K562 (cell line): ENCODE results near the gene JAG2. TPM values are rescaled to one million over a fixed set of nuclear protein-coding genes. Genes with fewer than 3 reads are reported as not detected.

Experiments
- CCNT2 ChIP-seq: IDR thresholded peaks from 2 replicates; pipeline ENCODE4 v1.6.1; 2011; ENCODE audit warnings: borderline replicate concordance, low read depth, mild to moderate bottlenecking, moderate library complexity, mixed read lengths, low read length; ENCODE audit not compliant: insufficient read length; ENCODE audit errors: extremely low read depth
- CTBP1 ChIP-seq: fragments of 450-650 bp; IDR thresholded peaks from 2 replicates; pipeline ENCODE4 v1.6.1; 2016; ENCODE audit warnings: borderline replicate concordance
- EP400 ChIP-seq: fragments of 450-650 bp; IDR thresholded peaks from 2 replicates; pipeline ENCODE4 v1.6.1; 2017; ENCODE audit warnings: antibody characterized with exemption, mild to moderate bottlenecking, moderate library complexity
- FOXP1 ChIP-seq: sonication (generic); formaldehyde crosslinking; IDR thresholded peaks from 2 replicates; pipeline ENCODE4 v1.8.0; 2022; ENCODE audit warnings: mild to moderate bottlenecking, missing genetic modification reagents
- REST ChIP-seq, 2 experiments: fragments of 450-650 bp; formaldehyde crosslinking in 1 of 2; IDR thresholded peaks; 2 replicates each; pipeline versions ENCODE4 v1.4.0 to v1.6.1; 2014 to 2020; ENCODE audit warnings: mild to moderate bottlenecking in 2 of 2, borderline replicate concordance in 1 of 2, low read depth in 1 of 2
- ZNF316 ChIP-seq: fragments of 450-650 bp; IDR thresholded peaks from 2 replicates; pipeline ENCODE4 v1.6.1; 2016
- ZNF444 ChIP-seq: fragments of 250-450 bp; sonication (Bioruptor Pico); IDR thresholded peaks from 2 replicates; pipeline ENCODE4 v1.4.0; 2020; ENCODE audit warnings: mild to moderate bottlenecking, moderate library complexity
- polyA plus RNA-seq, 8 experiments: library from polyadenylated mRNA; depleted of rRNA in 4 of 8; stranded (reverse) in 5 of 8; unstranded in 3 of 8; fragments of >200 nt; fragmentation: Nextera tagmentation in 2 of 8; fragmentation: Illumina TruSeq in 1 of 8; extraction: Ambion mirVana in 2 of 8; extraction: Trizol in 1 of 8; gene quantifications; 2 replicates each; pipeline versions ENCODE4 v1.2.1 to v1.2.3, GENCODE V29; 2011 to 2014; ENCODE audit warnings: inconsistent platforms in 1 of 8, missing spikeins in 1 of 8
- total RNA-seq, 7 experiments: library from RNA; depleted of rRNA in 6 of 7; stranded (reverse); fragments of >200 nt in 6 of 7; fragmentation: Illumina TruSeq in 2 of 7; extraction: Trizol in 2 of 7; gene quantifications; 2 replicates each; pipeline versions ENCODE4 v1.2.1 to v1.2.3, GENCODE V29; 2011 to 2021; ENCODE audit warnings: low replicate concordance in 1 of 7
- TF ChIP-seq, protein P1 (sequence below): fragments of 450-650 bp; IDR thresholded peaks from 2 replicates; pipeline ENCODE4 v1.6.1; 2018; ENCODE audit not compliant: partially characterized antibody
- TF ChIP-seq, protein P2 (sequence below): sonication (generic); formaldehyde crosslinking; IDR thresholded peaks from 2 replicates; pipeline ENCODE4 v1.8.0; 2022; ENCODE audit warnings: mild to moderate bottlenecking, missing genetic modification reagents
- TF ChIP-seq, protein P3 (sequence below), 3 experiments: IDR thresholded peaks in 2 of 3; conservative IDR thresholded peaks in 1 of 3; 2 replicates each; pipeline ENCODE4 v1.5.1; 2011 to 2012; ENCODE audit warnings: low read length in 3 of 3, mild to moderate bottlenecking in 3 of 3, control low read depth in 2 of 3, improper control_type of control experiment in 1 of 3, inconsistent platforms in 1 of 3, low read depth in 1 of 3, mixed read lengths in 1 of 3, moderate library complexity in 1 of 3; ENCODE audit not compliant: insufficient read depth in 2 of 3
- TF ChIP-seq, protein P4 (sequence below): sonication (generic); formaldehyde crosslinking; IDR thresholded peaks from 2 replicates; pipeline ENCODE4 v1.9.0; 2022; ENCODE audit warnings: mild to moderate bottlenecking, missing genetic modification reagents

JAG2 gene
- total and polyA plus RNA-seq, 9 of the 15 experiments (the other 6 are each of a cell fraction or from before 2014, with no cell fraction given): 0.25 to 48.4 (median 8.6) TPM

GRCh38 chr14:105167303-105168092 lies 1.1 kb downstream of the JAG2 start (continued):
- TF ChIP-seq REST (IDR thresholded peaks at IDR 0.05; ENCODE audit: borderline replicate concordance): 0 out of 2 replicates have a peak, but pooled peaks have one; percentile 8
- TF ChIP-seq REST (CRISPR knock-in tag; IDR thresholded peaks at IDR 0.05; ENCODE audit: low read depth): no peak
- no peak for TF ChIP-seq ZNF444 (CRISPR knock-in tag)
- TF ChIP-seq, protein P1, sequence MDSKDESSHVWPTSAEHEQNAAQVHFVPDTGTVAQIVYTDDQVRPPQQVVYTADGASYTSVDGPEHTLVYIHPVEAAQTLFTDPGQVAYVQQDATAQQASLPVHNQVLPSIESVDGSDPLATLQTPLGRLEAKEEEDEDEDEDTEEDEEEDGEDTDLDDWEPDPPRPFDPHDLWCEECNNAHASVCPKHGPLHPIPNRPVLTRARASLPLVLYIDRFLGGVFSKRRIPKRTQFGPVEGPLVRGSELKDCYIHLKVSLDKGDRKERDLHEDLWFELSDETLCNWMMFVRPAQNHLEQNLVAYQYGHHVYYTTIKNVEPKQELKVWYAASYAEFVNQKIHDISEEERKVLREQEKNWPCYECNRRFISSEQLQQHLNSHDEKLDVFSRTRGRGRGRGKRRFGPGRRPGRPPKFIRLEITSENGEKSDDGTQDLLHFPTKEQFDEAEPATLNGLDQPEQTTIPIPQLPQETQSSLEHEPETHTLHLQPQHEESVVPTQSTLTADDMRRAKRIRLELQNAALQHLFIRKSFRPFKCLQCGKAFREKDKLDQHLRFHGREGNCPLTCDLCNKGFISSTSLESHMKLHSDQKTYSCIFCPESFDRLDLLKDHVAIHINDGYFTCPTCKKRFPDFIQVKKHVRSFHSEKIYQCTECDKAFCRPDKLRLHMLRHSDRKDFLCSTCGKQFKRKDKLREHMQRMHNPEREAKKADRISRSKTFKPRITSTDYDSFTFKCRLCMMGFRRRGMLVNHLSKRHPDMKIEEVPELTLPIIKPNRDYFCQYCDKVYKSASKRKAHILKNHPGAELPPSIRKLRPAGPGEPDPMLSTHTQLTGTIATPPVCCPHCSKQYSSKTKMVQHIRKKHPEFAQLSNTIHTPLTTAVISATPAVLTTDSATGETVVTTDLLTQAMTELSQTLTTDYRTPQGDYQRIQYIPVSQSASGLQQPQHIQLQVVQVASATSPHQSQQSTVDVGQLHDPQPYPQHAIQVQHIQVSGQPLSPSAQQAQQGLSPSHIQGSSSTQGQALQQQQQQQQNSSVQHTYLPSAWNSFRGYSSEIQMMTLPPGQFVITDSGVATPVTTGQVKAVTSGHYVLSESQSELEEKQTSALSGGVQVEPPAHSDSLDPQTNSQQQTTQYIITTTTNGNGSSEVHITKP: no peak
- peak; percentile 54; the same call in 1 of the 2 replicates for TF ChIP-seq EP400
- TF ChIP-seq CTBP1: peak; percentile 98
- TF ChIP-seq CCNT2: peak; percentile 40
- TF ChIP-seq ZNF316: no peak
- TF ChIP-seq, protein P2, sequence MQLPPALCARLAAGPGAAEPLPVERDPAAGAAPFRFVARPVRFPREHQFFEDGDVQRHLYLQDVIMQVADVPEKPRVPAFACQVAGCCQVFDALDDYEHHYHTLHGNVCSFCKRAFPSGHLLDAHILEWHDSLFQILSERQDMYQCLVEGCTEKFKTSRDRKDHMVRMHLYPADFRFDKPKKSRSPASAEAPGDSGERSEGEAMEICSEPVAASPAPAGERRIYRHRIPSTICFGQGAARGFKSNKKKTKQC (CRISPR knock-in tag): 0 out of 2 replicates have a peak, but pooled peaks have one; percentile 45
- TF ChIP-seq, protein P3, sequence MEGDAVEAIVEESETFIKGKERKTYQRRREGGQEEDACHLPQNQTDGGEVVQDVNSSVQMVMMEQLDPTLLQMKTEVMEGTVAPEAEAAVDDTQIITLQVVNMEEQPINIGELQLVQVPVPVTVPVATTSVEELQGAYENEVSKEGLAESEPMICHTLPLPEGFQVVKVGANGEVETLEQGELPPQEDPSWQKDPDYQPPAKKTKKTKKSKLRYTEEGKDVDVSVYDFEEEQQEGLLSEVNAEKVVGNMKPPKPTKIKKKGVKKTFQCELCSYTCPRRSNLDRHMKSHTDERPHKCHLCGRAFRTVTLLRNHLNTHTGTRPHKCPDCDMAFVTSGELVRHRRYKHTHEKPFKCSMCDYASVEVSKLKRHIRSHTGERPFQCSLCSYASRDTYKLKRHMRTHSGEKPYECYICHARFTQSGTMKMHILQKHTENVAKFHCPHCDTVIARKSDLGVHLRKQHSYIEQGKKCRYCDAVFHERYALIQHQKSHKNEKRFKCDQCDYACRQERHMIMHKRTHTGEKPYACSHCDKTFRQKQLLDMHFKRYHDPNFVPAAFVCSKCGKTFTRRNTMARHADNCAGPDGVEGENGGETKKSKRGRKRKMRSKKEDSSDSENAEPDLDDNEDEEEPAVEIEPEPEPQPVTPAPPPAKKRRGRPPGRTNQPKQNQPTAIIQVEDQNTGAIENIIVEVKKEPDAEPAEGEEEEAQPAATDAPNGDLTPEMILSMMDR (IDR thresholded peaks at IDR 0.05 in 2 of 3, conservative IDR thresholded peaks at IDR 0.05 in 1 of 3; ENCODE audit: insufficient read depth in 2 of 3, low read depth in 1 of 3, low read length in 3 of 3): peak; percentile 3 to 39 (median 14); a peak in 3 of 6 replicates
- TF ChIP-seq, protein P4, sequence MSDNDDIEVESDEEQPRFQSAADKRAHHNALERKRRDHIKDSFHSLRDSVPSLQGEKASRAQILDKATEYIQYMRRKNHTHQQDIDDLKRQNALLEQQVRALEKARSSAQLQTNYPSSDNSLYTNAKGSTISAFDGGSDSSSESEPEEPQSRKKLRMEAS (CRISPR knock-in tag): peak; percentile 87
- TF ChIP-seq FOXP1: no peak; the same call in 1 of the 2 replicates
